ENCODE results near the gene DECR2.

GRCh38 chr16:370443-370842 is 31.2 kb upstream of the DECR2 start, which contains the start of gene MRPL28:
- TF ChIP-seq CTCF (conservative IDR thresholded peaks at IDR 0.05; ENCODE audit: low read length) (no peak), EZH2phosphoT487 (IDR thresholded peaks at IDR 0.05; ENCODE audit: borderline replicate concordance, low read depth, low read length) (no peak)

Measured in OCI-LY7 (cell line).